ENCODE data around the gene CNDP1.
"Not testable (repeated sequence)": the region's sequence is repeated elsewhere in the genome, so short reads cannot be mapped to it uniquely, and the experiment has no call there.

Gene CNDP1

DNA sequence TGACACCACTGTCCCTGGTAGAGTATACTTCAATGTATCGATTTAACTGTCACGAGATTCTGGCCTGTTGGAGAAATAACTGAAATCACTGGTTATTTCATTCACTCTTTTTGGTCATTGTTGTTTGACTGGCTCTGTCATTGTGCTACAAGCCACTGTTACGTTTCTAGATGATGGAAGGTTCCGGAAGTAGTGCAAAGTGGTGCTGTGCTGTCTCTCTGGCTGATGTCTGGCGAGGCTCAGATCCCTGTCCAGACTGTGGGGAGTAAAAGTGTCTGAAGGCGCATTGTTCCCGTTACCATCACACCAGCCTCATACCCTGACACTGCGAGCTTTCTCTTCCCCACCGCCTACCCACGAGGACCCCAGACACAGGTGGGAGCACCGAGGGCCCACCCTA lies 11.7 kb downstream of the CNDP1 start:
- no peak for DNase-seq (ENCODE audit: low read depth in 3 of 3)

DNA sequence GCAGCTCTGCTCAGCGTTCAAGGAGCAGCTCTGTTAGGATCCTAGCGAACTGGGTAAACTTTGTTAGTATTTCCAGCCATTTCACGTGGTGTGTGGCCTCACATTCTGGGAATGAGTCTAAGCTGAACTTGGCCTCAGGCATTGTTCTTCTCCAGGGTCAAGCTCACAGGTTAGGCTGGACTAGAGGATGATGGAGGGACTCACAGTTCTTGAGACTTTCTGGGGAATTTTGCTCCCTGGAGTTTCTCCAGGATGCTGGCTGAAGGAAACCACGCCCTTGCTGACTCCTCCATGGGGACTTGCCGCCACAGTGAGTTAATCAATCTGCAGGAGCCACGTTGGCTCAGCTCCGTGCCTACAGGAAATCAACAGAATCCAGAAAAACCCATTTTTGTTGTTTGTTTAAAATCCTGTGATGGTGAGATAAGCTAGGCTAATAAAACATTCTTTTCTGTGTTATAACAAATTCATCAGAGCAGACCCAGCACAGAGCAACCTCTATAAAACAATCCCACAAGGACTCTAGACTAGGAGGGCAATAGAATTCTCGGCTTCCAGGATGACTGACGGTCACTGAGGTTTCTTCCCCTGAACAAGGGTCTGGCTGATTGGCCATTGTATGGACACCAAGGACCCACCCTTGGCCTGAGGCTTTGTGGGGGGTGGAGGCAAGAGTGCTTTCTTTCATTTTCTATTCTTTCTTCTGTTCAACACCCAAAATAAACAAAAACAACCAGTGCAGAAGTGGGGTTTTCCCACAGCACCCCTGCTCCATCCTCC lies 12.6 kb downstream of the CNDP1 start:
- no peak for DNase-seq (ENCODE audit: low read depth in 3 of 3)

DNA sequence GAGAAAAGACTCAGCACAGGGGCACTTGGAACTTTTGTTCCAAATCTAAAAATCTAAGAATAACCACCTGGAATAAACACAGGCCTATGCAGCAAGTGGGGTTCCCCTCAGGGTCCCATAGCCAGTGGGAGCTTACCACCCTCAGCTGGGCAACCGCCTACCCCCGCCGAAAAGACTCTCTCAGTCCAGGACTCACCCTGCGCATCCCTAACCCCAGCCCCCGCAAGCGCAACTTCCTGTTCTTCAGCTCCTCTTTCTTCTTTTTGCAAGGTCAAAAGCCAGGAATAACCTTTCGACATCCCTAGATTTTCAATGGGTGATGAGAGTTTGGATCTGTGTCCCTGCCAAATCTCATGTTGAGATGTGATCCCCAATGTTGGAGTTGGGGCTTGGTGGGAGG lies 13.6 kb downstream of the CNDP1 start:
- no peak for DNase-seq (ENCODE audit: low read depth in 3 of 3)

GRCh38 chr18:74549591-74550104 lies 15.3 kb downstream of the CNDP1 start:
- no peak for DNase-seq (ENCODE audit: low read depth in 3 of 3)

DNA sequence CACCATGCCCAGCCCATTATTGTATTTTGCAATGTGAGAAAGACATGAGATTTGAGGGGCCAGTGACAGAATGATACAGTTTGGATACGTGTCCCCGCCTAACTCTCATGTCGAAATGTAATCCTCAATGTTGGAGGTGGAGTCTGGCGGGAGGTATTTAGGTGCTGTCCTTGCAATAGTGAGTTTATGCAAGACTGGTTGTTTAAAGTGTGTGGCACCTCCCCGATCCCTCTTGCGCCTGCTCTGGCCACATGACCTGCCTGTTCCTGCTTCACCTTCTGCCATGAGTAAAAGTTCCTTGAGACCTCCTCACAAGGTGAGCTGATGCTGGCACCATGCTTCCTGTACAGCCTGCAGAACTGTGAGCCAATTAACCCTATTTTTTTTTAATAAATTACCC lies 16.6 kb downstream of the CNDP1 start:
- DNase-seq (ENCODE audit: low read depth in 3 of 3) = no peak

GRCh38 chr18:74551452-74551851 lies 17.2 kb downstream of the CNDP1 start:
- no peak for DNase-seq (ENCODE audit: low read depth in 3 of 3)

DNA sequence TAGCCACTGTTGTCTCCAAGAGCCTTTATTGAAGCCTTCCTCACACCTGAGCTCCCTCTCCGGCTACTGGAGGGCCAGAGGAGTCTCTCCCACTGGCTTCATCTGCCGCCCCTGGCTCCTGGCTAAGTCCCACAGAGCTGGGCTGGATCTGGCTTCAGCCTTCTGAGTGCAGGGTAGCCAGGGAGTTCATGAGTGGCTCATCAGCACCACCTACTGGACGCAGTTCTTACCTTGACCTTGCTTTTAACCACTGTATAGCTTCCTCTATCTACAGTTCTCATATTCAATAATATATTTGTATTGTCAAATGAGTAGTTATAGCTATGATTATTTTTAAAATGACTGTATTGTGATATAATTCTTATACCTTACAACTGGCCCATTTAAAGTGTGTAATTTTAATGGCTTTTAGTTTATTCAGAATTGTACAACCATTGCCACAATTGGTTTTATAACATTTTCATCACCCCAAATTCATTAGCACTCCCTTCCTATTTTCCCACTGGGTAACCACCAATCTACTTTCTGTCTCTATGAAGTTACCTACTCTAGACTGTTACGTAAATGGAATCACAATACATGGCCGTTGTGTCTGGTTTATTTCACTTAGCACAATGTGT lies 17.7 kb downstream of the CNDP1 start:
- peak; percentile 54 to 71 (median 60) for DNase-seq (ENCODE audit: low read depth in 3 of 3)

DNA sequence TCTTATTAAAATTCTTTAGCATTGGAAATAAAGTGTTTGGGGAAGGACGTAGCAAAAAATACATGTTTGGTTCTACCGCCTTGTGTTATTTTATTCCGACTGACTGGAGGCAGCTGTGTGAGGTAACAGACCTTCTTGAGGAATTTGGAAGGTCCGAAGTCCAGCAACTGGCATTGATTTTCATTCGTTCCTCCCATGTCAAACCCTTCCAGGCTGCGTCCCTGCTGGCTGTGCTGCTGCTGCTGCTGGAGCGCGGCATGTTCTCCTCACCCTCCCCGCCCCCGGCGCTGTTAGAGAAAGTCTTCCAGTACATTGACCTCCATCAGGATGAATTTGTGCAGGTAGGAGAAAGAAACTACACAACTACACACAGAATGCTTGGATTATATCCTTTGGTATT lies 21.8 kb downstream of the CNDP1 start:
- DNase-seq (ENCODE audit: low read depth in 3 of 3) = no peak

GRCh38 chr18:74558096-74558495 lies 23.8 kb downstream of the CNDP1 start:
- no peak for DNase-seq (ENCODE audit: low read depth in 3 of 3)

DNA sequence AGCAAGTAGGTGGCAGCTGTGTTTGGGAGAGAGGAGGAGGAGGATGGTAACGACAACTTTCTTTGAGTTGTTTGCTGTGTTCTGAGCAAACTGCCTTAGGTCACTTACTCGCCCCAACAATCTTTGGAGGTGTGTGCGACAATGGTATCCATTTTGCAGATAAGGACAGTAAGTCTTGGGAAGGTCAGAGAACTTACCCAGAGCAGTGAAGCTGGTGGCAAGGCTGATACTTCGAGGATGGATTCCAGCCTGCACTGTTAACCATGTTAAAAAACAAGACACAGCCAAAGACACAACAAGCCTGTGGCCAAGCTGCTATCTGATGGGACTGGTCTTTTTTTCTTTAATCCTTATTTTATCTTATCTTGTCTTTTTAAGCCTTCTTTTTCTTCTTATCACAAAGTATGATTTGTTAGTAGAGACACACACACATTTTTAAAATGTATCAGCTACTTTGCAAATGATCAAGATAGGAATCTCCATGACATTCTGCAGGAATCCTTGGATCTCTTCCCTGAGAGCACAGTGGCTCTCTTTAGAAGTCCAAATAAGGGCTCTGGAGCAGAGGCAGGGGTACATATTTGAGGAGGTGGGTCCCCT lies 27.9 kb downstream of the CNDP1 start:
- no peak for DNase-seq (ENCODE audit: low read depth in 3 of 3)

GRCh38 chr18:74562775-74563174 lies 28.5 kb downstream of the CNDP1 start:
- DNase-seq (ENCODE audit: low read depth in 3 of 3) = no peak

- no peak for DNase-seq (ENCODE audit: low read depth in 3 of 3)
Measured at GRCh38 chr18:74563999-74564398, 29.7 kb downstream of the CNDP1 start.

DNA sequence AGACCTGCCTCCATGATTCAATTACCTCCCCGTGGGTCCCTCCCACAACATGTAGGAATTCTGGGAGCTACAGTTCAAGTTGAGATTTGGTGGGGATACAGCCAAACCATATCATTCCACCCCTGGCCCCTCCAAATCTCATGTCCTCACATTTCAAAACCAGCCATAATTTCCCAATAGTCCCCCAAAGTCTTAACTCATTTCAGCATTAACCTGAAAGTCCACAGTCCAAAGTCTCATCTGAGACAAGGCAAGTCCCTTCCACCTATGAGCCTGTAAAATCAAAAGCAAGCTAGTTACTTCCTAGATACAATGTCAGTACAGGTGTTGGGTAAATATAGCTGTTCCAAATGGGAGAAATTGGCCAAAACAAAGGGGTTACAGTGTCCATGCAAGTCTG lies 30.9 kb downstream of the CNDP1 start:
- not testable (repeated sequence) for DNase-seq (ENCODE audit: low read depth in 3 of 3)

GRCh38 chr18:74565993-74566392 lies 31.7 kb downstream of the CNDP1 start:
- DNase-seq (ENCODE audit: low read depth in 3 of 3) = not testable (repeated sequence)

DNA sequence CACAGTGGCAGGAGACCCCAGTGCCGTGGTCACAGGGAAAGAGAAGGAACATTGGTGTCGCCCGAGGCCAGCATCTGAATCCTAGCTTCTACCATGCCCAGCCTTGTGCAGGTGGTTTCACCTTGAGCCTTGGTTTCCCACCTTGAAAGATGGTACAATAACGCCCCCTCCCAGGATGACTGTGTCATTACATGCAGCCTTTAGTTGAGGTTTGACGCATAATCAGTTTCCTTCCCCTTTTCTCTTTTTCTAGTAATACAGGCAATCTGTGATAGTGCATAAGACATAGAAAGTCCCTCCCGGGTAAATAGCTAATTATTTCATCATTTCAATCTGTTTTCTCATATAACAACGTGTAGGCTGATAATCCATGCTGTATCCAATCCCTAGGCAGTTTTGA lies 33.5 kb downstream of the CNDP1 start:
- DNase-seq (ENCODE audit: low read depth in 3 of 3) = no peak

DNA sequence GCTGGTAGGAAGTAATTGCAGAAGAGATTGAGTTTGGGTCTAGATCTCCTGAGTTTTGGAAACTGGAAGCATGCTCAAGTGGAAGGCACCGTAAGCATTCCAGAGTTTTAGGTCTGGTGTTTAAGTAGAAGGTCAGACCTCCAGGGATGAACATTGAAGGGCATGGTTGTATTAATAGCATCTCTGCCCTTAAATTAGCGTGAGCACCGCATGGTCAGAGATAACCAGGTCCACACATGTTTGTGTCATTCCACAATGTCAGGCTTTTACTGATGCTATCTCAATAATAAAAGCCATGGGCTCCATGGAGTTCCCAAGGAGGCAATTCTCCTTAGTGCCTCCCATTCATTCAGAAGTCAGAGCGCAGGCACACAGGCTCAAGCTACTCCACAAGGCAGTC lies 35.1 kb downstream of the CNDP1 start:
- DNase-seq (ENCODE audit: low read depth in 3 of 3) = no peak

- no peak for DNase-seq (ENCODE audit: low read depth in 3 of 3)
Measured at GRCh38 chr18:74570266-74570665, 36.0 kb downstream of the CNDP1 start.

GRCh38 chr18:74571895-74572680 lies 37.8 kb downstream of the CNDP1 start:
- DNase-seq (ENCODE audit: low read depth in 3 of 3) = no peak

DNA sequence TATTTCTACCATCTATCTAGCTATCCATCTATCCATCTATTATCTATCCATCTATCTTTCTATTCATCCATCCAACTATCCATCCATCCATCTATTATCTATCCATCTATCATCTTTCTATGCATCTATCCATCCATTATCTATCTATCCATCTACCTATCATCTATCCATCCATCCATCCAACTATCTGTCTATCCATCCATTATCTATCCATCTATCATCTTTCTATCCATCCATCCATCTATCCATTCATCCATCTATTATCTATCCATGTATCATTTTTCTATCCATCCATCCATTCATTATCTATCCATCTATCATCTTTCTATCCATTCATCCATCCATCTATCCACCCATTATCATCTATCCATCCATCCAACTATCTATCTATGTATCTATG lies 38.8 kb downstream of the CNDP1 start:
- DNase-seq (ENCODE audit: low read depth in 3 of 3) = no peak

DNA sequence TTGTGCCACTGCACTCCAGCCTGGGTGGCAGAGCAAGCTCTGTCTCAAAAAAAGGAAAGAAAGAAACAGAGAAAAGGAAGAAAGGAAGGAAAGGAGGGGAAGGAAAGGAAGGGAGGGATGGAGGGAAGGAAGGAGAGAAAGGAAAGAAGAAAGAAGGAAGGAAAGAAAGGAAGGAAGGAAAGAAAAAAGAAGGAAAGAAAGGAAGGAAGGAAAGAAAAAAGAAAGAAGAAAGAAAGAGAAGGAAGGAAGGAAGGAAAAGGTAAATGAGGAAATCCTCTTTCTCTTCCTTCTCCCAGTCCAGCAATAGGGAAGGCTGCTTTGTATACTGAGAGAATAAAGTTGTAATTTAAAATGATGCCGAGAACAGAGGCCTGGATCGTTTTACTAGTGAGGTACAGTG lies 40.6 kb downstream of the CNDP1 start:
- DNase-seq (ENCODE audit: low read depth in 3 of 3) = no peak

DNA sequence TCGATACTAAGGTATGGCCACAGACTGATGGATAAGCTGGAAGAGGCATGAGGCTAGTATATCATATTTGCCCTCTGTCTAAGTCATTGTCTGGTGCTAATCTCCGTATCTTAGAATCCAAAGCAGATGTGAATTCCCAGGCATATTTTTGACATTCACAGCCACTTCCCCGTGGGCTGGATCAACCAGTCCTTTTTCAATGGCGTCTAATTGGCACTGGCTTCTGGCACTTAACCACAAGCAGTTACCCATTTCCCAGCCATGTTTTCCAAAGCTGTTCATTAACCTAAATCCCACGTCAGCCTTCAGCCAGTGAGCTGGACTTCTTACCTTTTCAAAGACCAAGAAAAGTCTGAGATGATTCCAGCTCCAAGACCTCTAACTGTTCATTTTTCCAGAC lies 42.7 kb downstream of the CNDP1 start:
- DNase-seq (ENCODE audit: low read depth in 3 of 3) = no peak

DNA sequence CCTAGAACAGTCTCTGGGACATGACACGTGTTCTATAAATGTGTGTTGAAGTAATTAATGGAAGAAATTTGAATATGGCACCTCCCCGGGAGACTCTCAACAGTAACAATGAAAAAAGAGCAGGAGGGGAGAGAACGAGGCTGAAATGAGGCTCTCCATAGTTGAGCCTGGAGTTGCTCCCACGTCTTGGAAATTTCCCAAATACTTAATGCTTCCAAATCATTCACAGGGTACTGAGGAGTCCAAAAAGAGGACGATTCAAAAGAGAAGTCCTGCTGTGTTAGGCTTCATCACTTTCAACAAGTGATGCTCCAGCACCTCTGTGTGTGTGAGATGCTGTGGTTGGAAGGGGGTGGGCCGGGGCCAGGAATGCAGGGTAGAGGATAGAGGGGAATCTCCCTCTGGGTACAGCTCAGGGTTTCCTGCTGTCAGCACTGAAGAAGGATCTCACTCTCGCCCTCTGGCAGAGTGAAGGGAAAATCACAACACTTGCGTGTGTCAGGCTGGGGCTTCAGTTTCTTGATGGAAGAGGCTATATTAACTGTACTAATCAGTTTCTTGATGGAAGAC lies 45.3 kb downstream of the CNDP1 start:
- no peak for DNase-seq (ENCODE audit: low read depth in 3 of 3)
